CD4-positive, alpha-beta T cell treated with Interleukin-21 for 1 hour (primary cell): Measurements from ENCODE around the gene CDS2.

Source experiments
- DNase-seq: peaks from one replicate; pipeline ENCODE4 v3.0.0-alpha.2; 2020

The CDS2 gene

GRCh38 chr20:5215672-5216304, 89.0 kb downstream of the CDS2 start:
- DNase-seq = no peak

- DNase-seq = no peak
Observed at GRCh38 chr20:5216663-5217062, 89.9 kb downstream of the CDS2 start.

GRCh38 chr20:5217616-5218015, 90.8 kb downstream of the CDS2 start:
- DNase-seq = no peak

GRCh38 chr20:5220321-5221060, 93.7 kb downstream of the CDS2 start:
- DNase-seq = no peak

GRCh38 chr20:5221061-5221430, 94.2 kb downstream of the CDS2 start:
- DNase-seq = no peak

GRCh38 chr20:5222919-5223634, 96.3 kb downstream of the CDS2 start:
- DNase-seq = peak; percentile 57

GRCh38 chr20:5230544-5230943, 103.7 kb downstream of the CDS2 start:
- no peak for DNase-seq

- DNase-seq = no peak
Observed at GRCh38 chr20:5234158-5234557, 107.3 kb downstream of the CDS2 start.

- DNase-seq = no peak
Observed at GRCh38 chr20:5234978-5235377, 108.2 kb downstream of the CDS2 start.
